OCI-LY7 (cell line): ENCODE measurements around the gene RBM19. TPM values are rescaled to one million over a fixed set of nuclear protein-coding genes. Genes with fewer than 3 reads are reported as not detected.

Experiments
- BruUV-seq: library from RNA; stranded (reverse); fragments of 400-500 nt; replicated peaks from 2 replicates; lab custom pipeline; 2021; lab: Mats Ljungman, UMichigan
- CTCF ChIA-PET: fragments of 300-600 bp; sonication (Branson Sonifier 250); formaldehyde crosslinking; loops from one replicate; lab custom pipeline; 2022; ENCODE audit warnings: antibody characterized with exemption; ENCODE audit not compliant: unreplicated experiment; lab: Charles Lee
- POLR2A ChIA-PET: fragments of 300-600 bp; sonication (Branson Sonifier 250); formaldehyde crosslinking; loops from one replicate; lab custom pipeline; 2022; ENCODE audit warnings: antibody characterized with exemption; lab: Charles Lee
- DNase-seq: peaks from one replicate; pipeline ENCODE4 v3.0.0-alpha.2; 2015; ENCODE audit warnings: low spot score
- H2AFZ ChIP-seq: fragments of 200-600 bp; sonication (generic), shearing (Covaris generic); 2 replicates; pipeline ENCODE4 v1.6.1; 2014; ENCODE audit warnings: mild to moderate bottlenecking, antibody characterized with exemption, low read length, moderate library complexity
- H3K27ac ChIP-seq: fragments of 200-600 bp; sonication (generic); 2 replicates; pipeline ENCODE4 v1.5.1; 2014; ENCODE audit warnings: mixed run types, low read depth, mild to moderate bottlenecking, moderate library complexity, low read length, inconsistent platforms; ENCODE audit not compliant: poor library complexity, severe bottlenecking
- H3K36me3 ChIP-seq: fragments of 200-600 bp; sonication (generic); 2 replicates; pipeline ENCODE4 v1.6.1; 2014; ENCODE audit warnings: mild to moderate bottlenecking, antibody characterized with exemption, low read length, moderate library complexity, mixed read lengths; ENCODE audit not compliant: insufficient read depth
- H3K4me1 ChIP-seq: fragments of 200-600 bp; sonication (generic); 2 replicates; pipeline ENCODE4 v1.5.1; 2014; ENCODE audit warnings: mild to moderate bottlenecking, low read length; ENCODE audit not compliant: insufficient read depth, poor library complexity, severe bottlenecking
- H3K4me2 ChIP-seq: fragments of 200-600 bp; sonication (generic); 2 replicates; pipeline ENCODE4 v1.6.1; 2014; ENCODE audit warnings: mild to moderate bottlenecking, low read length
- H3K4me3 ChIP-seq: fragments of 200-600 bp; sonication (generic); 2 replicates; pipeline ENCODE4 v1.5.1; 2014; ENCODE audit warnings: mild to moderate bottlenecking, low read depth, low read length; ENCODE audit not compliant: poor library complexity, severe bottlenecking
- H3K79me2 ChIP-seq: fragments of 200-600 bp; sonication (generic); 2 replicates; pipeline ENCODE4 v1.6.1; 2016; ENCODE audit warnings: low read depth, mild to moderate bottlenecking, low read length, moderate library complexity, mixed read lengths; ENCODE audit not compliant: insufficient read depth
- H3K9me2 ChIP-seq: fragments of 200-600 bp; sonication (generic); 2 replicates; pipeline ENCODE4 v1.6.1; 2016; ENCODE audit warnings: mild to moderate bottlenecking, low read length, mixed read lengths; ENCODE audit not compliant: insufficient read depth
- H3K9me3 ChIP-seq: fragments of 200-600 bp; sonication (generic); 2 replicates; pipeline ENCODE4 v1.6.1; 2014; ENCODE audit warnings: mild to moderate bottlenecking, mixed run types, low read length, mixed read lengths
- H4K20me1 ChIP-seq: fragments of 200-600 bp; sonication (generic); 2 replicates; pipeline ENCODE4 v1.6.1; 2014; ENCODE audit warnings: mild to moderate bottlenecking, antibody characterized with exemption, low read length, moderate library complexity, mixed read lengths; ENCODE audit not compliant: insufficient read depth
- EZH2phosphoT487 ChIP-seq: fragments of 200-600 bp; sonication (generic); IDR thresholded peaks from 2 replicates; pipeline ENCODE4 v1.6.1; 2018; ENCODE audit warnings: low read depth, borderline replicate concordance, mild to moderate bottlenecking, mixed run types, antibody characterized with exemption, low read length, moderate library complexity, mixed read lengths
- intact Hi-C: fragments of 100-400 bp; cut with micrococcal nuclease; formaldehyde crosslinking; loops from one replicate; pipeline ENCODE4 v1.10.0; 2022; ENCODE audit not compliant: unreplicated experiment
- total RNA-seq, 2 experiments: library from RNA; depleted of rRNA in 1 of 2; stranded (reverse); fragments of >200 nt in 1 of 2; shearing (Covaris generic) in 1 of 2; gene quantifications; 2 replicates each; pipeline ENCODE4 v1.2.3, GENCODE V29; 2014 to 2022
- TF ChIP-seq, protein P1 (sequence below): fragments of 200-600 bp; sonication (generic); conservative IDR thresholded peaks from 2 replicates; pipeline ENCODE4 v1.5.1; 2014; ENCODE audit warnings: mild to moderate bottlenecking, antibody characterized with exemption, low read length, moderate library complexity, mixed read lengths

Gene RBM19
- total RNA-seq, 2 experiments from 2014 or later, result 37.8 to 46.2 TPM

DNA sequence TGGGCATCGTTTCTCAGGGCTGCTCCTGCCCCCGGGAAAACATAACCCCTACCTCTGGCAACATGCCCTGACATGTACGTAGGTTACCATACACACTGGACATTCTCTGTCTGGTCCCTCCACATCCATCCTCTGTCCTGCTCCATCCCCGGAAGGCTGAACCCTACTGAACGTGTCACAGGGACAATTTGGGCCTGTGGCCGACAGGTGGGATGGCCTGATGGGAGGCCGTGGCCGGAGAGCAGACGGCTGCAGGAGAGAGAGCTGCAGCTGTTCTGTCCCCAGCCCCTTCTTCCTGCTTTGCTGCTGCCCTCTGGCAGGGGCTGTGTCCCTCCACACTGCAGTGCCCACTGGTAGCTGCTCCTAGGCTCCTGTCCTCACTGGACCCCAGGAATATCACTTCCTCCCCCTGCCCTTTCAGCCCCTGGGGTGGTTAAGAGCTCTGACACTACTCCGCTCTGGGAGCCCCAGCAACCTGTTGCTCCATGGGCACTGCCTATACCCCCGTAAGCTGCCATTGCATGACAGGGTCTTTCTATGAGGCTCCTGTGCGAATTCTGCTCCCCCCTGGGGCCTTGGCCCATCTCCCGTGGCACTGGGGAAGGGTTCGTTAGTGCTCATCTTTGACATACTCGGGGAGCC is 125.6 kb downstream of the RBM19 start:
- DNase-seq, result no peak
- H3K4me3 ChIP-seq, result no peak overlapping the region
- H3K4me1 ChIP-seq, result no peaks in the 10 kb centered on the region
- POLR2A ChIA-PET, result no interaction called here
- TF ChIP-seq, protein P1, sequence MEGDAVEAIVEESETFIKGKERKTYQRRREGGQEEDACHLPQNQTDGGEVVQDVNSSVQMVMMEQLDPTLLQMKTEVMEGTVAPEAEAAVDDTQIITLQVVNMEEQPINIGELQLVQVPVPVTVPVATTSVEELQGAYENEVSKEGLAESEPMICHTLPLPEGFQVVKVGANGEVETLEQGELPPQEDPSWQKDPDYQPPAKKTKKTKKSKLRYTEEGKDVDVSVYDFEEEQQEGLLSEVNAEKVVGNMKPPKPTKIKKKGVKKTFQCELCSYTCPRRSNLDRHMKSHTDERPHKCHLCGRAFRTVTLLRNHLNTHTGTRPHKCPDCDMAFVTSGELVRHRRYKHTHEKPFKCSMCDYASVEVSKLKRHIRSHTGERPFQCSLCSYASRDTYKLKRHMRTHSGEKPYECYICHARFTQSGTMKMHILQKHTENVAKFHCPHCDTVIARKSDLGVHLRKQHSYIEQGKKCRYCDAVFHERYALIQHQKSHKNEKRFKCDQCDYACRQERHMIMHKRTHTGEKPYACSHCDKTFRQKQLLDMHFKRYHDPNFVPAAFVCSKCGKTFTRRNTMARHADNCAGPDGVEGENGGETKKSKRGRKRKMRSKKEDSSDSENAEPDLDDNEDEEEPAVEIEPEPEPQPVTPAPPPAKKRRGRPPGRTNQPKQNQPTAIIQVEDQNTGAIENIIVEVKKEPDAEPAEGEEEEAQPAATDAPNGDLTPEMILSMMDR, result no peak
- no peak for TF ChIP-seq EZH2phosphoT487
- no peak overlapping the region for H3K4me2 ChIP-seq
- H3K79me2 ChIP-seq, result no peaks in the 10 kb centered on the region
- no peaks in the 10 kb centered on the region for H3K9me2 ChIP-seq
- no TSS peak for BruUV-seq
- no peaks in the 10 kb centered on the region for H3K36me3 ChIP-seq
- no peak overlapping the region for H2AFZ ChIP-seq
- CTCF ChIA-PET, result no interaction called here
- H3K27ac ChIP-seq, result no peak overlapping the region
- intact Hi-C loops, result no loop called here
- H4K20me1 ChIP-seq, result no peaks in the 10 kb centered on the region
- no peaks in the 10 kb centered on the region for H3K9me3 ChIP-seq

DNA sequence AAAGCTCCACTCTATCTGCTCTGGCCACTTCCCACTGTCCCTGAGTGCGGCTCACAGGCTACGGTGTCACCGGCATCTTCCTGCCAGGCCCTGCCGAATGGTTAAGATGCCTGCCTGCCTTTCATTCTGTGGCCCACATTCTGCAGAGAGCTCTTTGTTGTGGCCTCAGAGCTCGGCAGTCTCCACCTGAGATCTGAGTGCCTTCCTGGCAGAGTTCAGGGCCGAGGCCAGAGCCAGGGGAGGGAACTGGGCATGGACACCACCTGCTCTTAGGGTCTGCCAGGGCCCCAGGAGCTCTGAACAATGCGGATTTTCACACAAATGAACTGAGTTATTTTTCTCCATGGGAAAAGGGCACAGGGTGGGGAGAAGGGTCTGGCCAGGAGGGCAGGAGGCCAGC is 127.2 kb downstream of the RBM19 start:
- POLR2A ChIA-PET, result no interaction called here
- CTCF ChIA-PET, result no interaction called here
- intact Hi-C loops, result no loop called here

More for the DNA sequence above, 127.2 kb downstream of the RBM19 start:
- Histone ChIP-seq H3K4me3 (no peak overlapping the region), H4K20me1 (no peaks in the 10 kb centered on the region), H3K27ac (no peak overlapping the region), H3K9me2 (no peaks in the 10 kb centered on the region), H3K9me3 (no peaks in the 10 kb centered on the region), H3K36me3 (no peaks in the 10 kb centered on the region), H3K79me2 (no peaks in the 10 kb centered on the region), H3K4me2 (no peak overlapping the region), H2AFZ (no peak overlapping the region), H3K4me1 (no peaks in the 10 kb centered on the region)
- no peak for DNase-seq
- BruUV-seq, result no TSS peak
- TF ChIP-seq EZH2phosphoT487, result no peak
- TF ChIP-seq, protein P1, result no peak
